ENCODE results near the gene PTGFR. TPM values are rescaled to one million over a fixed set of nuclear protein-coding genes. Genes with fewer than 3 reads are reported as not detected.

The PTGFR gene
- total and polyA plus RNA-seq, 2 of the 4 experiments (the other 2 are of a cell fraction), result 1.7 to 5.4 TPM

DNA sequence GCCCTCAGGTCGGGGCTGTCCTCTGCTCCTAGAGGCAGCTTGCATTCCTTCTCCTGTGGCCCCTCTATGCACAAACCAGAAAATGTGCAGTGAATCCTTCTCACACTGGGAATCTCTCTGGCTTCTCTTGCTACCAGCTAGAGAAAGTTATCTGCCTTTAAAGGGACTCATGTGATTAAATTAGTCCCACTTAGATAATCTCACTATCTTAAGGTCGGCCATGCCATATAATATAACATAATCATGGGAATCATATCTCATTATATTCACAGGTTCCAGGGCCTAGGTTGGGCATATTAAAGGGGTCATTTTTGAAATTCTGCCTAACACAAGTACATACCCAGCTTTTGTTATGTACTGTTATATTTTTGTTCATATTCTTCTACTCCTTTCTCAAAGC lies 31.4 kb downstream of the PTGFR start:
- ATAC-seq (ENCODE audit: low read depth), result no peak
- Histone ChIP-seq H2BK120ac (ENCODE audit: low read depth, low read length) (no peak overlapping the region), H3K56ac (ENCODE audit: extremely low read depth, insufficient read depth, low read length) (no peak overlapping the region), H4K20me1 (ENCODE audit: insufficient read depth, low read length) (no peaks in the 10 kb centered on the region), H3K4me3 (ENCODE audit: insufficient read depth, low read depth, low read length) (no peak overlapping the region; the same call in 1 of the 2 replicates), H3K18ac (ENCODE audit: low read depth, low read length) (no peak overlapping the region), H4K5ac (ENCODE audit: low read depth, low read length) (peak overlapping the region; percentile 74; the same call in 1 of the 2 replicates), H2BK15ac (ENCODE audit: low read depth, low read length) (no peak overlapping the region), H3K79me1 (ENCODE audit: low read depth in 1 of 2, low read length in 2 of 2) (no peaks in the 10 kb centered on the region), H3K9ac (ENCODE audit: low read depth, low read length) (no peak overlapping the region), H3K4me2 (ENCODE audit: low read depth, low read length) (peak overlapping the region; percentile 74; the same call in 1 of the 2 replicates), H4K91ac (ENCODE audit: insufficient read depth, low read depth, low read length) (no peak overlapping the region), H4K8ac (ENCODE audit: low read depth in 2 of 2, low read length in 2 of 2) (no peak overlapping the region), H2BK20ac (ENCODE audit: low read depth, low read length) (no peak overlapping the region), H2BK5ac (ENCODE audit: low read depth, low read length, poor library complexity, severe bottlenecking) (no peak overlapping the region), H3K9me3 (ENCODE audit: control insufficient read depth, insufficient read depth, low read length) (no peaks in the 10 kb centered on the region), H3K4ac (ENCODE audit: low read depth, low read length) (no peak overlapping the region), H2AK5ac (ENCODE audit: low read depth, low read length) (no peak overlapping the region), H3K27me3 (ENCODE audit: control insufficient read depth, insufficient read depth, low read length) (no peaks in the 10 kb centered on the region), H3K27ac (ENCODE audit: insufficient read depth, low read length) (no peak overlapping the region), H3K36me3 (ENCODE audit: control insufficient read depth, insufficient read depth, low read length) (no peaks in the 10 kb centered on the region), H3K9me1 (ENCODE audit: insufficient read depth, low read length) (no peaks in the 10 kb centered on the region), H3K4me1 (ENCODE audit: control insufficient read depth, insufficient read depth, low read length) (no peaks in the 10 kb centered on the region; the same call in 1 of the 2 replicates), H3K14ac (replicated peaks; ENCODE audit: low read depth, low read length) (no peak overlapping the region), H2AFZ (replicated peaks; ENCODE audit: low read length, poor library complexity) (no peak overlapping the region), H2AK9ac (replicated peaks; ENCODE audit: low read depth, low read length, poor library complexity) (no peak overlapping the region), H3K23ac (ENCODE audit: low read depth, low read length) (no peak overlapping the region)
- WGBS, 2 experiments (ENCODE audit: extremely low coverage in 2 of 2, insufficient read length in 1 of 2), result 75% methylated on average over 1 of the region's 2 CpGs; no CpG with 5 or more reads in 1 of the 2 experiments
- ChIA-PET POLR2A (ENCODE audit: unreplicated experiment) (no interaction called here), CTCF (no interaction called here)
- no peak for TF ChIP-seq RAD21 (IDR thresholded peaks at IDR 0.05; ENCODE audit: low read length)
- TF ChIP-seq, protein P1, sequence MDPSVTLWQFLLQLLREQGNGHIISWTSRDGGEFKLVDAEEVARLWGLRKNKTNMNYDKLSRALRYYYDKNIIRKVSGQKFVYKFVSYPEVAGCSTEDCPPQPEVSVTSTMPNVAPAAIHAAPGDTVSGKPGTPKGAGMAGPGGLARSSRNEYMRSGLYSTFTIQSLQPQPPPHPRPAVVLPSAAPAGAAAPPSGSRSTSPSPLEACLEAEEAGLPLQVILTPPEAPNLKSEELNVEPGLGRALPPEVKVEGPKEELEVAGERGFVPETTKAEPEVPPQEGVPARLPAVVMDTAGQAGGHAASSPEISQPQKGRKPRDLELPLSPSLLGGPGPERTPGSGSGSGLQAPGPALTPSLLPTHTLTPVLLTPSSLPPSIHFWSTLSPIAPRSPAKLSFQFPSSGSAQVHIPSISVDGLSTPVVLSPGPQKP (IDR thresholded peaks at IDR 0.05; ENCODE audit: borderline replicate concordance, low read depth, low read length), result no peak
- TF ChIP-seq MAZ (IDR thresholded peaks at IDR 0.05; ENCODE audit: borderline replicate concordance, low read depth, low read length), result no peak
- TF ChIP-seq MXI1 (IDR thresholded peaks at IDR 0.05; ENCODE audit: borderline replicate concordance, low read depth, low read length), result no peak
- TF ChIP-seq FOS (IDR thresholded peaks at IDR 0.05; ENCODE audit: low read depth, low read length), result no peak
- no peak for TF ChIP-seq NFE2L2 (IDR thresholded peaks at IDR 0.05; ENCODE audit: low read depth, low read length)
- no peak for TF ChIP-seq SMC3 (IDR thresholded peaks at IDR 0.05; ENCODE audit: low read depth, low read length)
- TF ChIP-seq, protein P2, sequence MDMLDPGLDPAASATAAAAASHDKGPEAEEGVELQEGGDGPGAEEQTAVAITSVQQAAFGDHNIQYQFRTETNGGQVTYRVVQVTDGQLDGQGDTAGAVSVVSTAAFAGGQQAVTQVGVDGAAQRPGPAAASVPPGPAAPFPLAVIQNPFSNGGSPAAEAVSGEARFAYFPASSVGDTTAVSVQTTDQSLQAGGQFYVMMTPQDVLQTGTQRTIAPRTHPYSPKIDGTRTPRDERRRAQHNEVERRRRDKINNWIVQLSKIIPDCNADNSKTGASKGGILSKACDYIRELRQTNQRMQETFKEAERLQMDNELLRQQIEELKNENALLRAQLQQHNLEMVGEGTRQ (IDR thresholded peaks at IDR 0.05; ENCODE audit: low read depth, low read length), result no peak
- no peak for TF ChIP-seq RCOR1 (IDR thresholded peaks at IDR 0.05; ENCODE audit: insufficient replicate concordance, low read length)
- TF ChIP-seq POLR2A (IDR thresholded peaks at IDR 0.05; ENCODE audit: low read depth, low read length), result no peak
- TF ChIP-seq BHLHE40 (IDR thresholded peaks at IDR 0.05; ENCODE audit: low read depth, low read length), result no peak
- TF ChIP-seq, protein P3, sequence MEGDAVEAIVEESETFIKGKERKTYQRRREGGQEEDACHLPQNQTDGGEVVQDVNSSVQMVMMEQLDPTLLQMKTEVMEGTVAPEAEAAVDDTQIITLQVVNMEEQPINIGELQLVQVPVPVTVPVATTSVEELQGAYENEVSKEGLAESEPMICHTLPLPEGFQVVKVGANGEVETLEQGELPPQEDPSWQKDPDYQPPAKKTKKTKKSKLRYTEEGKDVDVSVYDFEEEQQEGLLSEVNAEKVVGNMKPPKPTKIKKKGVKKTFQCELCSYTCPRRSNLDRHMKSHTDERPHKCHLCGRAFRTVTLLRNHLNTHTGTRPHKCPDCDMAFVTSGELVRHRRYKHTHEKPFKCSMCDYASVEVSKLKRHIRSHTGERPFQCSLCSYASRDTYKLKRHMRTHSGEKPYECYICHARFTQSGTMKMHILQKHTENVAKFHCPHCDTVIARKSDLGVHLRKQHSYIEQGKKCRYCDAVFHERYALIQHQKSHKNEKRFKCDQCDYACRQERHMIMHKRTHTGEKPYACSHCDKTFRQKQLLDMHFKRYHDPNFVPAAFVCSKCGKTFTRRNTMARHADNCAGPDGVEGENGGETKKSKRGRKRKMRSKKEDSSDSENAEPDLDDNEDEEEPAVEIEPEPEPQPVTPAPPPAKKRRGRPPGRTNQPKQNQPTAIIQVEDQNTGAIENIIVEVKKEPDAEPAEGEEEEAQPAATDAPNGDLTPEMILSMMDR (conservative IDR thresholded peaks at IDR 0.05; ENCODE audit: low read depth, low read length), result no peak
- no peak for TF ChIP-seq CHD1 (IDR thresholded peaks at IDR 0.05; ENCODE audit: low read depth, low read length)
- no peak for TF ChIP-seq RFX5 (IDR thresholded peaks at IDR 0.05; ENCODE audit: low read depth, low read length)
- no peak for TF ChIP-seq CEBPB (IDR thresholded peaks at IDR 0.05; ENCODE audit: low read depth, low read length)
- no peak for TF ChIP-seq MAFK (IDR thresholded peaks at IDR 0.05; ENCODE audit: low read depth, low read length)
- intact Hi-C loops (cut with micrococcal nuclease) (no loop called here), in situ Hi-C loops (cut with MboI; ENCODE audit: low sequenced_read_pairs) (no loop called here), dilution Hi-C loops (cut with HindIII; ENCODE audit: low sequenced_read_pairs, unreplicated experiment) (no loop called here)
- DNase-seq, result no peak
- no TSS peak for BruUV-seq (replicated peaks)

Measured in IMR-90 (cell line).